ENCODE data around the gene NT5DC3. TPM values are rescaled to one million over a fixed set of nuclear protein-coding genes. Genes with fewer than 3 reads are reported as not detected.

The NT5DC3 gene
- total and polyA plus RNA-seq, 5 donors from 2014 or later, result 0.08 to 4.7 (median 0.89) TPM

GRCh38 chr12:103880299-103881142 lies 39.5 kb upstream of the NT5DC3 start:
- H3K27me3 Mint-ChIP-seq, result no peaks in the 10 kb centered on the region
- peaks cover 10 to 16% (median 11%) of the 10 kb centered on the region in 4 donors for H3K4me1 Mint-ChIP-seq
- H3K27me3 ChIP-seq (ENCODE audit: control insufficient read depth, insufficient read depth, low read length), result no peaks in the 10 kb centered on the region
- H3K36me3 Mint-ChIP-seq, result no peaks in the 10 kb centered on the region
- DNase-seq (peak in 1 of 3 donors; percentile 19), ATAC-seq (ENCODE audit: low read depth in 2 of 2) (no peak)
- no peaks in the 10 kb centered on the region for H3K9me3 ChIP-seq (ENCODE audit: control insufficient read depth in 2 of 2, low read length in 2 of 2)
- H3K4me1 ChIP-seq (ENCODE audit: control insufficient read depth, insufficient read depth, low read length, poor library complexity, severe bottlenecking), result peaks cover 5% of the 10 kb centered on the region
- no peak overlapping the region for H3K27ac ChIP-seq (ENCODE audit: insufficient read depth, low read length, poor library complexity, severe bottlenecking)
- H3K36me3 ChIP-seq (ENCODE audit: control insufficient read depth, insufficient read depth, low read length), result no peaks in the 10 kb centered on the region
- peak overlapping the region; percentile 7 to 52 (median 42) for H3K27ac Mint-ChIP-seq
- H3K4me3 ChIP-seq (ENCODE audit: low read depth, low read length), result no peak overlapping the region
- no peaks in the 10 kb centered on the region for H3K9me3 Mint-ChIP-seq
- H3K4me3 Mint-ChIP-seq, result no peak overlapping the region

- Mint-ChIP-seq H3K9me3 (no peaks in the 10 kb centered on the region), H3K27ac (peak overlapping the region in 1 of 3 donors; percentile 64), H3K36me3 (no peaks in the 10 kb centered on the region), H3K4me1 (peaks cover 10 to 16% (median 13%) of the 10 kb centered on the region in 4 donors), H3K27me3 (no peaks in the 10 kb centered on the region), H3K4me3 (no peak overlapping the region)
- Histone ChIP-seq H3K27me3 (ENCODE audit: control insufficient read depth, insufficient read depth, low read length) (no peaks in the 10 kb centered on the region), H3K36me3 (ENCODE audit: control insufficient read depth, insufficient read depth, low read length) (no peaks in the 10 kb centered on the region), H3K4me3 (ENCODE audit: low read depth, low read length) (no peak overlapping the region), H3K4me1 (ENCODE audit: control insufficient read depth, insufficient read depth, low read length, poor library complexity, severe bottlenecking) (peaks cover 5% of the 10 kb centered on the region), H3K9me3 (ENCODE audit: control insufficient read depth in 2 of 2, low read length in 2 of 2) (no peaks in the 10 kb centered on the region), H3K27ac (ENCODE audit: insufficient read depth, low read length, poor library complexity, severe bottlenecking) (no peak overlapping the region)
- ATAC-seq (ENCODE audit: low read depth in 2 of 2) (no peak), DNase-seq (no peak)
Measured at GRCh38 chr12:103879878-103880277, 38.8 kb upstream of the NT5DC3 start.

- Mint-ChIP-seq H3K4me1 (peaks cover 3 to 15% (median 9%) of the 10 kb centered on the region in 4 donors), H3K9me3 (no peaks in the 10 kb centered on the region), H3K27ac (peak overlapping the region in 2 of 3 donors; percentile 64 to 72), H3K4me3 (no peak overlapping the region), H3K27me3 (no peaks in the 10 kb centered on the region), H3K36me3 (no peaks in the 10 kb centered on the region)
- DNase-seq (no peak), ATAC-seq (ENCODE audit: low read depth in 2 of 2) (no peak)
- Histone ChIP-seq H3K36me3 (ENCODE audit: control insufficient read depth, insufficient read depth, low read length) (no peaks in the 10 kb centered on the region), H3K27me3 (ENCODE audit: control insufficient read depth, insufficient read depth, low read length) (no peaks in the 10 kb centered on the region), H3K4me1 (ENCODE audit: control insufficient read depth, insufficient read depth, low read length, poor library complexity, severe bottlenecking) (peaks cover 5% of the 10 kb centered on the region), H3K9me3 (ENCODE audit: control insufficient read depth in 2 of 2, low read length in 2 of 2) (no peaks in the 10 kb centered on the region), H3K27ac (ENCODE audit: insufficient read depth, low read length, poor library complexity, severe bottlenecking) (no peak overlapping the region), H3K4me3 (ENCODE audit: low read depth, low read length) (no peak overlapping the region)
Measured at GRCh38 chr12:103879048-103879692, 38.1 kb upstream of the NT5DC3 start.

DNA sequence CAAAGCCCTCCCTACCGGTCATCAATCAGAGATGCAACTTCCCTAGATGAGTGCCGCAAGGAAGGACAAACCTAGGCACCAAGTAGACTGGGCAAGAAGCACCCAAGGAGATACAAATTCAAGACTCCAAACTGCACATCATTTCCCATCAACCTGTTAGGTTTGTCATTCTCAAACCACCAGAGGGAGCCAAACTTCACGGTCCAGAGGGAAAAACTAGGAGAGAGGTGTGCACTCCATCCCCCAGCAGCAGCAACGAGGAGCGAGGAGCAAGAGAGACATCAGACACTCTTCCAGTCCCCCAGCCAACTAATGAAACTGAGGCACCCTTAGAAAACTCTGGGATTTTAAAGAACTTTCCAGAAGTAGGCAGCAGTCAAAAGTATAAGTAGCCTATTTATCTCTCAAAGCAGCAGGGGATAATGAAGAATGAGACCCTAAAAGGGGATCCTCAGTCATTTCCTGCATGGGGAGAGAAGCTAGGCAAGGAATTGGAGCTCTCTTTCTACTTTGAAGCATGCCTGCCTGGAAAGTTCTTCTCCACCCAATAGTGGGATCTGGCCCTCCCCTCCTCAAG lies 37.0 kb upstream of the NT5DC3 start:
- Histone ChIP-seq H3K4me3 (ENCODE audit: low read depth, low read length) (peak overlapping the region; percentile 5), H3K9me3 (ENCODE audit: control insufficient read depth in 2 of 2, low read length in 2 of 2) (no peaks in the 10 kb centered on the region), H3K36me3 (ENCODE audit: control insufficient read depth, insufficient read depth, low read length) (no peaks in the 10 kb centered on the region), H3K27ac (ENCODE audit: insufficient read depth, low read length, poor library complexity, severe bottlenecking) (no peak overlapping the region), H3K4me1 (ENCODE audit: control insufficient read depth, insufficient read depth, low read length, poor library complexity, severe bottlenecking) (peaks cover 5% of the 10 kb centered on the region), H3K27me3 (ENCODE audit: control insufficient read depth, insufficient read depth, low read length) (no peaks in the 10 kb centered on the region)
- Mint-ChIP-seq H3K9me3 (no peaks in the 10 kb centered on the region), H3K4me1 (peaks cover 3 to 15% (median 8%) of the 10 kb centered on the region in 4 donors), H3K27me3 (no peaks in the 10 kb centered on the region), H3K36me3 (no peaks in the 10 kb centered on the region), H3K27ac (no peak overlapping the region), H3K4me3 (no peak overlapping the region)
- peak; percentile 42 to 75 (median 59) for DNase-seq
- ATAC-seq (ENCODE audit: low read depth in 2 of 2), result peak; percentile 70 to 74

DNA sequence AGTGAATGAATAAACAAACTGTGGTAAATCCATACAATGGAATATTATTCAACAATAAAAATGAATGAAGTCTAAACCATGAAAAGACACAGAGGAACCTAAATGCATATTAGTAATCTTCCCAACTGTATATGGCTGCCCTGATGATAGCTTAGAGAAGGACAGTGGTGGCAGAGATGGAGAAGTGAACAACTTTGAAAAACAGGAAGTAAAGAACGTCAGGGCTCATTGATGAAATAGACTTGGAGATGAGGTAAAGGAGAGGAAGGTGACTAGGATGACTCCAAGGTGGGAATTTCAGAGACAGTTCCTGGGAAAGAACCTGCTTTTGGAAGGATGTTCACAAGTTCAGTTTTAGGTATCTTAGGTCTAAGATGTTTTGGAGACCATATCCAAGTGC lies 36.3 kb upstream of the NT5DC3 start:
- peaks cover 3 to 15% (median 8%) of the 10 kb centered on the region in 4 donors for H3K4me1 Mint-ChIP-seq
- H3K36me3 Mint-ChIP-seq, result no peaks in the 10 kb centered on the region
- no peak overlapping the region for H3K4me3 Mint-ChIP-seq
- ATAC-seq (ENCODE audit: low read depth in 2 of 2), result no peak
- no peaks in the 10 kb centered on the region for H3K27me3 ChIP-seq (ENCODE audit: control insufficient read depth, insufficient read depth, low read length)
- H3K4me1 ChIP-seq (ENCODE audit: control insufficient read depth, insufficient read depth, low read length, poor library complexity, severe bottlenecking), result peaks cover 5% of the 10 kb centered on the region
- no peaks in the 10 kb centered on the region for H3K9me3 Mint-ChIP-seq
- H3K4me3 ChIP-seq (ENCODE audit: low read depth, low read length), result no peak overlapping the region
- DNase-seq, result no peak
- H3K36me3 ChIP-seq (ENCODE audit: control insufficient read depth, insufficient read depth, low read length), result no peaks in the 10 kb centered on the region
- H3K27ac Mint-ChIP-seq, result no peak overlapping the region
- H3K9me3 ChIP-seq (ENCODE audit: control insufficient read depth in 2 of 2, low read length in 2 of 2), result no peaks in the 10 kb centered on the region
- H3K27ac ChIP-seq (ENCODE audit: insufficient read depth, low read length, poor library complexity, severe bottlenecking), result no peak overlapping the region
- no peaks in the 10 kb centered on the region for H3K27me3 Mint-ChIP-seq

GRCh38 chr12:103875666-103876065 lies 34.6 kb upstream of the NT5DC3 start:
- Histone ChIP-seq H3K4me1 (ENCODE audit: control insufficient read depth, insufficient read depth, low read length, poor library complexity, severe bottlenecking) (peaks cover 5% of the 10 kb centered on the region), H3K4me3 (ENCODE audit: low read depth, low read length) (no peak overlapping the region), H3K36me3 (ENCODE audit: control insufficient read depth, insufficient read depth, low read length) (no peaks in the 10 kb centered on the region), H3K27ac (ENCODE audit: insufficient read depth, low read length, poor library complexity, severe bottlenecking) (no peak overlapping the region), H3K27me3 (ENCODE audit: control insufficient read depth, insufficient read depth, low read length) (no peaks in the 10 kb centered on the region), H3K9me3 (ENCODE audit: control insufficient read depth in 2 of 2, low read length in 2 of 2) (no peaks in the 10 kb centered on the region)
- H3K36me3 Mint-ChIP-seq, result no peaks in the 10 kb centered on the region
- H3K4me3 Mint-ChIP-seq, result no peak overlapping the region
- no peak for ATAC-seq (ENCODE audit: low read depth in 2 of 2)
- H3K27me3 Mint-ChIP-seq, result peaks cover 5% of the 10 kb centered on the region
- no peak overlapping the region for H3K27ac Mint-ChIP-seq
- DNase-seq, result no peak
- no peaks in the 10 kb centered on the region for H3K9me3 Mint-ChIP-seq
- H3K4me1 Mint-ChIP-seq, result peaks cover 3 to 10% (median 6%) of the 10 kb centered on the region in 4 donors

- Histone ChIP-seq H3K27me3 (ENCODE audit: control insufficient read depth, insufficient read depth, low read length) (no peaks in the 10 kb centered on the region), H3K36me3 (ENCODE audit: control insufficient read depth, insufficient read depth, low read length) (no peaks in the 10 kb centered on the region), H3K9me3 (ENCODE audit: control insufficient read depth in 2 of 2, low read length in 2 of 2) (no peaks in the 10 kb centered on the region), H3K4me3 (ENCODE audit: low read depth, low read length) (no peak overlapping the region), H3K4me1 (ENCODE audit: control insufficient read depth, insufficient read depth, low read length, poor library complexity, severe bottlenecking) (no peaks in the 10 kb centered on the region), H3K27ac (ENCODE audit: insufficient read depth, low read length, poor library complexity, severe bottlenecking) (no peak overlapping the region)
- DNase-seq, result no peak
- peaks cover 29% of the 10 kb centered on the region for H3K27me3 Mint-ChIP-seq
- H3K9me3 Mint-ChIP-seq, result no peaks in the 10 kb centered on the region
- H3K4me1 Mint-ChIP-seq, result no peaks in the 10 kb centered on the region
- ATAC-seq (ENCODE audit: low read depth in 2 of 2), result no peak
- H3K4me3 Mint-ChIP-seq, result no peak overlapping the region
- no peaks in the 10 kb centered on the region for H3K36me3 Mint-ChIP-seq
- no peak overlapping the region for H3K27ac Mint-ChIP-seq
Measured at GRCh38 chr12:103868215-103868614, 27.2 kb upstream of the NT5DC3 start.
